D721Med (cell line): ENCODE measurements around the gene ERC2.

ENCODE experiments used
- DNase-seq: peaks from one replicate; pipeline ENCODE4 v3.0.0; 2011; ENCODE audit warnings: low spot score; ENCODE audit not compliant: insufficient read length
- FAIRE-seq: peaks from 2 replicates; lab custom pipeline; 2011; peaks lifted over from hg19 to GRCh38; lab: Jason Lieb, UNC
- CTCF ChIP-seq: IDR thresholded peaks from 2 replicates; pipeline ENCODE4 v1.5.1; 2012; ENCODE audit warnings: mild to moderate bottlenecking, control low read depth; ENCODE audit not compliant: insufficient read depth; ENCODE audit errors: missing control alignments

Gene ERC2

DNA sequence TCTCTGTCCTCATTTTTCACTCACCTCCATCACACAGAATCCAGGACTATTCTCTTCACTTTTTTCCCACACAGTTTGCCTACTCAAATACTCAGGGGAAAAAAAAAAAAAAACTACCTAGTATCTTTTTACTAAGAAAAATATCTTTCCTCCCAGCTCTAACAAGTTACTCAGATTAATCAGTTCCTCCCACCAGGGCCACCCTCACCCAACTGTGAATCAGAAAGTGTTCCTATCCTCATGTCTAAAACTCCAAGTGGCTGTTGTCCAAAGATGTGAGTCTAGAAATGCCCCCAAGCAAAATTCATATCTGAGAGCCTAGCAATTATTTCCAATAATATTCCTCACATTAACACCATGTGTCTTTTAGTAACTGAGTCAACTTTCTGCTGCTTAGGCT, 268.0 kb downstream of the ERC2 start:
- no peak for TF ChIP-seq CTCF
- DNase-seq (no peak), FAIRE-seq (no peak)

GRCh38 chr3:56197991-56198390, 270.3 kb downstream of the ERC2 start:
- FAIRE-seq: no peak
- no peak for DNase-seq
- TF ChIP-seq CTCF: no peak

GRCh38 chr3:56197259-56197965, 270.9 kb downstream of the ERC2 start:
- no peak for FAIRE-seq
- DNase-seq: no peak
- TF ChIP-seq CTCF: no peak

GRCh38 chr3:56196700-56197099, 271.6 kb downstream of the ERC2 start:
- no peak for DNase-seq
- no peak for TF ChIP-seq CTCF
- no peak for FAIRE-seq

- TF ChIP-seq CTCF: no peak
- FAIRE-seq (no peak), DNase-seq (no peak)
Measured at GRCh38 chr3:56193519-56193918, 274.7 kb downstream of the ERC2 start.

GRCh38 chr3:56192001-56192400, 276.3 kb downstream of the ERC2 start:
- no peak for DNase-seq
- no peak for FAIRE-seq

More at GRCh38 chr3:56192001-56192400, 276.3 kb downstream of the ERC2 start:
- TF ChIP-seq CTCF: no peak
